Heart left ventricle (tissue), 16 donors: ENCODE results near the gene RPL6. TPM values are rescaled to one million over a fixed set of nuclear protein-coding genes. Genes with fewer than 3 reads are reported as not detected.
A peak's percentile ranks its signal among the peaks of the same experiment; 100 is the strongest.
"Not testable (repeated sequence)": the region's sequence is repeated elsewhere in the genome, so short reads cannot be mapped to it uniquely, and the experiment has no call there.

Experiments used
- ATAC-seq, 4 donors: fragments of 200-7000 bp; cut with Tn5 transposase; one replicate each; pipeline ENCODE4 v1.9.1; 2020 to 2022; ENCODE audit warnings: moderate library complexity in 4 of 4, mild to moderate bottlenecking in 3 of 4, moderate number of reproducible peaks in 1 of 4
- DNase-seq, 5 donors: peaks; one replicate each; pipeline ENCODE4 v3.0.0-alpha.2; 2020
- H3K27ac ChIP-seq, 12 donors: fragments of 200-600 bp; sonication (generic) in 4 of 12; one replicate each; pipeline versions ENCODE4 v1.5.0 to v1.8.0; 2016 to 2022; ENCODE audit warnings: mild to moderate bottlenecking in 2 of 12
- H3K27me3 ChIP-seq, 9 donors: fragments of 200-600 bp; sonication (generic) in 2 of 9; one replicate each; pipeline versions ENCODE4 v1.5.1 to v1.8.0; 2016 to 2022; ENCODE audit warnings: mild to moderate bottlenecking in 3 of 9
- H3K36me3 ChIP-seq, 9 donors: fragments of 200-600 bp; sonication (generic) in 2 of 9; one replicate each; pipeline versions ENCODE4 v1.5.0 to v1.8.0; 2018 to 2022; ENCODE audit warnings: mild to moderate bottlenecking in 2 of 9
- H3K4me1 ChIP-seq, 12 donors: fragments of 200-600 bp; sonication (generic) in 4 of 12; one replicate each; pipeline versions ENCODE4 v1.5.0 to v1.8.0; 2016 to 2022; ENCODE audit warnings: mild to moderate bottlenecking in 3 of 12
- H3K4me3 ChIP-seq, 12 donors: fragments of 200-600 bp; sonication (generic) in 4 of 12; one replicate each; pipeline versions ENCODE4 v1.5.0 to v1.8.0; 2017 to 2022; ENCODE audit warnings: mild to moderate bottlenecking in 9 of 12, moderate library complexity in 4 of 12
- H3K9me3 ChIP-seq, 12 donors: fragments of 200-600 bp; sonication (generic) in 4 of 12; one replicate each; pipeline versions ENCODE4 v1.5.0 to v1.8.0; 2016 to 2022; ENCODE audit warnings: mild to moderate bottlenecking in 1 of 12
- CTCF ChIP-seq, 12 donors: fragments of 200-600 bp; sonication (generic) in 4 of 12; IDR thresholded peaks; one replicate each; pipeline versions ENCODE4 v1.5.0 to v1.8.0; 2018 to 2022; ENCODE audit warnings: antibody characterized with exemption in 12 of 12, mild to moderate bottlenecking in 5 of 12
- POLR2A ChIP-seq, 2 donors: fragments of 450-650 bp; IDR thresholded peaks; one replicate each; pipeline ENCODE4 v1.6.1; 2017; ENCODE audit warnings: antibody characterized with exemption in 2 of 2, mild to moderate bottlenecking in 2 of 2, moderate library complexity in 2 of 2
- WGBS, 4 donors: extraction: QIAGEN DNeasy Blood & Tissue Kit in 2 of 4; methylation state at CpG; one replicate each; pipeline versions ENCODE4 v1.1.5 to v1.1.7; 2013 to 2018; 5-methylcytosine and 5-hydroxymethylcytosine counted together
- intact Hi-C, 10 donors: fragments of 100-400 bp; cut with DNase I; formaldehyde crosslinking; loops; one replicate each; pipeline versions ENCODE4 v1.11.1 to v1.14.2; 2022
- long read RNA-seq, 3 donors: library from polyadenylated mRNA; unstranded; transcript quantifications; one replicate each; pipeline ENCODE4 v2.0.0, GENCODE V29; 2020 to 2021
- polyA plus RNA-seq, 2 donors: library from polyadenylated mRNA; stranded (reverse); fragments of 200-250 nt; gene quantifications; one replicate each; pipeline ENCODE4 v1.2.3, GENCODE V29; 2013
- total RNA-seq, 9 donors: library from RNA; depleted of rRNA in 2 of 9; stranded (reverse); fragments of >200 nt in 2 of 9; fragmentation: NEBNext Ultra II Directional in 3 of 9; extraction: Animal tissue kit (Norgen Biotek cat#: 25700) in 3 of 9; gene quantifications; one replicate each; pipeline versions ENCODE4 v1.1.0 to v1.2.4, GENCODE V29; 2016 to 2023
- donor health status: ischemic (EF 13 %, LVEDD 7.1; RV severe dilation, severe dysfunction).
- donor health status: healthy with polysubstance abuse.
- donor health status: DM: no; HTN: yes; CAD: no.
- donor health status: DM: no; HTN: no; CAD: no.
- donor health status: ischemic (EF 25% LVEDD 6.9; RV normal size, moderate dysfunction).
- donor health status: ischemic (EF 25% LVEDD 5.7; RV mildly dilated, moderate dysfunction).
- donor health status: healthy.
- donor health status: DM: yes; HTN: yes; CAD: no.
- donor health status: ischemic (EF 35%, LVEDD 5.7; RV mildly dilated, moderate dysfunction).
- donor health status: nonischemic (EF 11% LVEDD 7.7; RV severe dilation, severe dysfunction).
- donor health status: DM: yes; HTN: yes; CAD: no.
- donor health status: PGD.
- donor health status: ischemic (EF 29% LVEDD 5.4; RV normal size, mild dysfunction).
- donor health status: nonischemic (EF 23%, LVEDD 6.1; RV moderate dilation, normal function).

The RPL6 gene
- total RNA-seq, result 100 to 1,000 TPM; 572 to 886 (median 746) TPM
- polyA plus RNA-seq, result 1,000 to 10,000 TPM; 1,054 to 1,760 TPM
- long read RNA-seq, donor 1, transcript RPL6-201 (7 exons, 947 nt), result major isoform, 177 of 276 reads
- long read RNA-seq, donor 1, partial matches to known transcripts, result 95 of 276 reads
- long read RNA-seq, donor 1, other reads (novel, unspliced or antisense), result 2 of 276 reads
- long read RNA-seq, donor 2, transcript RPL6-201 (7 exons, 947 nt), result major isoform, 601 of 856 reads
- long read RNA-seq, donor 2, partial matches to known transcripts, result 242 of 856 reads
- long read RNA-seq, donor 2, other reads (novel, unspliced or antisense), result 9 of 856 reads
- long read RNA-seq, donor 3, transcript RPL6-201 (7 exons, 947 nt), result major isoform, 188 of 286 reads
- long read RNA-seq, donor 3, partial matches to known transcripts, result 90 of 286 reads
- long read RNA-seq, donor 3, other reads (novel, unspliced or antisense), result 6 of 286 reads

- peaks cover 0 to 40% (median 40%) of the 10 kb centered on the region in 9 donors for H3K36me3 ChIP-seq
- peak; percentile 91 to 96 (median 96) for ATAC-seq
- peak; percentile 76 to 85 (median 82) for DNase-seq
- H3K27ac ChIP-seq, result peak within 1 kb of the TSS; percentile 65 to 96 (median 87)
- no peaks in the 10 kb centered on the region for H3K27me3 ChIP-seq
- TF ChIP-seq POLR2A (IDR thresholded peaks at IDR 0.05) (peak in 1 of 2 donors; percentile 78), CTCF (IDR thresholded peaks at IDR 0.05) (no peak)
- WGBS, 4 donors, result 9 to 11% (median 10%) methylated on average over 44 to 46 of the region's 46 CpGs
- peak within 1 kb of the TSS; percentile 58 to 92 (median 70) for H3K4me3 ChIP-seq
- no peaks in the 10 kb centered on the region for H3K9me3 ChIP-seq
- intact Hi-C loops, result loop anchor here in 1 of 10 donors (2.0 kb wide), 1 partner anchor 26 kb away; the partner anchor contains the start of gene HECTD4
- peaks cover 3 to 22% (median 14%) of the 10 kb centered on the region in 12 donors for H3K4me1 ChIP-seq
Measured at GRCh38 chr12:112409064-112409905, at the start of gene RPL6. RPL6 (minus strand) TSS chr12:112409605; CDS start chr12:112408656, 949 bp downstream.

GRCh38 chr12:112458751-112459150, 49.3 kb upstream of the RPL6 start:
- no peak overlapping the region for H3K27ac ChIP-seq
- intact Hi-C loops, result no loop called here
- 88 to 96% (median 93%) methylated on average over 5 of the region's 5 CpGs for WGBS, 4 donors

GRCh38 chr12:112458330-112458729, 48.9 kb upstream of the RPL6 start:
- no peaks in the 10 kb centered on the region for H3K9me3 ChIP-seq
- no peak overlapping the region for H3K27ac ChIP-seq
- TF ChIP-seq POLR2A (IDR thresholded peaks at IDR 0.05) (no peak), CTCF (IDR thresholded peaks at IDR 0.05) (no peak)
- H3K36me3 ChIP-seq, result peaks cover 0 to 93% (median 72%) of the 10 kb centered on the region in 9 donors
- no peaks in the 10 kb centered on the region for H3K4me1 ChIP-seq
- H3K4me3 ChIP-seq, result no peak overlapping the region
- ATAC-seq (no peak), DNase-seq (no peak)
- intact Hi-C loops, result no loop called here
- WGBS, 4 donors, result 94 to 97% (median 96%) methylated on average over 4 of the region's 4 CpGs
- H3K27me3 ChIP-seq, result no peaks in the 10 kb centered on the region

More at GRCh38 chr12:112458751-112459150, 49.3 kb upstream of the RPL6 start:
- TF ChIP-seq CTCF (IDR thresholded peaks at IDR 0.05) (no peak), POLR2A (IDR thresholded peaks at IDR 0.05) (no peak)
- H3K4me3 ChIP-seq, result no peak overlapping the region
- H3K9me3 ChIP-seq, result no peaks in the 10 kb centered on the region
- DNase-seq (no peak), ATAC-seq (no peak)
- peaks cover 0 to 93% (median 68%) of the 10 kb centered on the region in 9 donors for H3K36me3 ChIP-seq
- H3K27me3 ChIP-seq, result no peaks in the 10 kb centered on the region
- H3K4me1 ChIP-seq, result no peaks in the 10 kb centered on the region

GRCh38 chr12:112457142-112457541, 47.7 kb upstream of the RPL6 start:
- 91 to 95% (median 93%) methylated on average over 1 of the region's 1 CpG for WGBS, 4 donors
- H3K4me3 ChIP-seq, H3K27me3 ChIP-seq, H3K9me3 ChIP-seq, H3K27ac ChIP-seq, H3K4me1 ChIP-seq, ATAC-seq, DNase-seq, intact Hi-C loops: not testable (repeated sequence)
- H3K36me3 ChIP-seq, result peaks cover 0 to 99% (median 83%) of the 10 kb centered on the region in 9 donors
